ENCODE results near the gene SRC.

GRCh38 chr20:37424062-37424851, 78.3 kb downstream of the SRC start:
- TF ChIP-seq CTCF (IDR thresholded peaks at IDR 0.05; ENCODE audit: insufficient read depth, low read length, poor library complexity, severe bottlenecking): no peak
- TF ChIP-seq EZH2phosphoT487 (conservative IDR thresholded peaks at IDR 0.05; ENCODE audit: low read length): no peak

All from SU-DHL-6 (cell line).